CD4-positive, alpha-beta T cell (primary cell): Measurements from ENCODE around the gene NIBAN1. TPM values are rescaled to one million over a fixed set of nuclear protein-coding genes. Genes with fewer than 3 reads are reported as not detected.
"Not testable (repeated sequence)": the region's sequence is repeated elsewhere in the genome, so short reads cannot be mapped to it uniquely, and the experiment has no call there.

Experiments used
- ATAC-seq: fragments of 200-7000 bp; cut with Tn5 transposase; one replicate; pipeline ENCODE4 v1.10.0; 2022; ENCODE audit warnings: mild to moderate bottlenecking; ENCODE audit not compliant: poor library complexity
- CTCF ChIA-PET: fragments of 350-600 bp; sonication (Branson Sonifier 250); formaldehyde crosslinking; loops from one replicate; lab custom pipeline; 2021; ENCODE audit warnings: antibody characterized with exemption, inconsistent platforms; lab: Charles Lee
- POLR2A ChIA-PET: fragments of 350-600 bp; sonication (Branson Sonifier 250); formaldehyde crosslinking; loops from one replicate; lab custom pipeline; 2021; ENCODE audit warnings: antibody characterized with exemption, inconsistent platforms; lab: Charles Lee
- DNase-seq, 14 experiments: peaks; one replicate each; pipeline ENCODE4 v3.0.0-alpha.2; 2013 to 2020; ENCODE audit warnings: mixed read lengths in 2 of 14
- H3K27ac ChIP-seq, 2 donors: one replicate each; pipeline versions ENCODE4 v1.5.1 to v1.7.0; 2013; ENCODE audit warnings: low read length in 2 of 2, low read depth in 1 of 2, mild to moderate bottlenecking in 1 of 2
- H3K27me3 ChIP-seq, 2 experiments: 1 replicate in 1 of 2; 2 replicates in 1 of 2; pipeline versions ENCODE4 v1.6.1 to v1.7.0; 2013; ENCODE audit warnings: low read length in 2 of 2, control low read depth in 1 of 2, mild to moderate bottlenecking in 1 of 2, moderate library complexity in 1 of 2; ENCODE audit not compliant: insufficient read depth in 2 of 2, control insufficient read depth in 1 of 2
- H3K36me3 ChIP-seq: one replicate; pipeline ENCODE4 v1.6.1; 2013; ENCODE audit warnings: low read length, control low read depth; ENCODE audit not compliant: insufficient read depth
- H3K4me1 ChIP-seq: one replicate; pipeline ENCODE4 v1.6.1; 2013; ENCODE audit warnings: low read length, control low read depth; ENCODE audit not compliant: insufficient read depth
- H3K4me3 ChIP-seq: one replicate; pipeline ENCODE4 v1.5.1; 2013; ENCODE audit warnings: mild to moderate bottlenecking, low read length, moderate library complexity
- H3K9me3 ChIP-seq, 2 experiments: 1 replicate in 1 of 2; 2 replicates in 1 of 2; pipeline versions ENCODE4 v1.6.1 to v1.7.0; 2013; ENCODE audit warnings: low read length in 2 of 2, mild to moderate bottlenecking in 2 of 2, control low read depth in 1 of 2, moderate library complexity in 1 of 2; ENCODE audit not compliant: control insufficient read depth in 1 of 2, insufficient read depth in 1 of 2
- H3K27ac Mint-ChIP-seq: one replicate; pipeline ENCODE4 v1.8.0; 2020; ENCODE audit warnings: mixed read lengths
- H3K27me3 Mint-ChIP-seq: one replicate; pipeline ENCODE4 v1.8.0; 2021; ENCODE audit warnings: mixed read lengths
- H3K36me3 Mint-ChIP-seq: one replicate; pipeline ENCODE4 v1.8.0; 2021; ENCODE audit warnings: low read depth, mixed read lengths
- H3K4me1 Mint-ChIP-seq: one replicate; pipeline ENCODE4 v1.8.0; 2021; ENCODE audit warnings: low read depth, mixed read lengths
- H3K4me3 Mint-ChIP-seq: one replicate; pipeline ENCODE4 v1.8.0; 2020; ENCODE audit warnings: mild to moderate bottlenecking, mixed read lengths
- H3K9me3 Mint-ChIP-seq: one replicate; pipeline ENCODE4 v1.8.0; 2020; ENCODE audit warnings: mixed read lengths
- CTCF ChIP-seq: fragments of 200-600 bp; IDR thresholded peaks from one replicate; pipeline ENCODE4 v1.8.0; 2022; ENCODE audit warnings: antibody characterized with exemption, mild to moderate bottlenecking
- intact Hi-C, 2 experiments: fragments of 100-400 bp; cut with DNase I in 1 of 2; cut with micrococcal nuclease in 1 of 2; formaldehyde crosslinking; loops; one replicate each; pipeline versions ENCODE4 v1.15.1 to v1.9.0; 2023 to 2025; cut with DNase I, micrococcal nuclease
- total RNA-seq, 174 experiments: library from RNA in 2 of 174; stranded (reverse) in 2 of 174; gene quantifications; one replicate each; pipeline ENCODE4 v1.2.3 and lab custom pipeline; 2021 to 2026

The NIBAN1 gene
- total RNA-seq, 2 experiments from 2014 or later, result 18.5 to 20.4 TPM

GRCh38 chr1:184958554-184959353 is 15.6 kb downstream of the NIBAN1 start:
- H3K9me3 Mint-ChIP-seq, result no peaks in the 10 kb centered on the region

GRCh38 chr1:184957901-184958300 is 16.4 kb downstream of the NIBAN1 start:
- POLR2A ChIA-PET, H3K4me1 Mint-ChIP-seq, H3K9me3 Mint-ChIP-seq, DNase-seq, H3K4me3 Mint-ChIP-seq, H3K4me1 ChIP-seq, H3K36me3 ChIP-seq, H3K27me3 ChIP-seq, intact Hi-C loops, ATAC-seq, H3K36me3 Mint-ChIP-seq, H3K4me3 ChIP-seq, H3K27ac ChIP-seq, H3K9me3 ChIP-seq, H3K27me3 Mint-ChIP-seq, H3K27ac Mint-ChIP-seq: not testable (repeated sequence)
- CTCF ChIA-PET, result interaction anchor here (1.1 kb wide), 1 partner anchor 153 kb away, joined by 3 read pairs; no protein-coding TSS in a partner anchor

More at GRCh38 chr1:184958554-184959353, 15.6 kb downstream of the NIBAN1 start:
- ChIA-PET POLR2A (no interaction called here), CTCF (no interaction called here)
- Histone ChIP-seq H3K27me3 (no peaks in the 10 kb centered on the region), H3K9me3 (no peaks in the 10 kb centered on the region), H3K4me1 (peaks cover 5% of the 10 kb centered on the region), H3K27ac (no peak overlapping the region), H3K4me3 (no peak overlapping the region), H3K36me3 (no peaks in the 10 kb centered on the region)
- H3K4me1 Mint-ChIP-seq, result no peaks in the 10 kb centered on the region
- DNase-seq (no peak), ATAC-seq (no peak)
- H3K4me3 Mint-ChIP-seq, result no peak overlapping the region
- H3K27me3 Mint-ChIP-seq, result no peaks in the 10 kb centered on the region
- TF ChIP-seq CTCF, result no peak
- no peak overlapping the region for H3K27ac Mint-ChIP-seq
- no peaks in the 10 kb centered on the region for H3K36me3 Mint-ChIP-seq
- intact Hi-C loops, result no loop called here

- ATAC-seq (no peak), DNase-seq (no peak)
- Mint-ChIP-seq H3K36me3 (no peaks in the 10 kb centered on the region), H3K4me3 (no peak overlapping the region), H3K27ac (no peak overlapping the region), H3K27me3 (no peaks in the 10 kb centered on the region), H3K4me1 (no peaks in the 10 kb centered on the region), H3K9me3 (no peaks in the 10 kb centered on the region)
- TF ChIP-seq CTCF, result no peak
- no peaks in the 10 kb centered on the region for H3K27me3 ChIP-seq
- ChIA-PET CTCF (interaction anchor here (0.9 to 1.1 kb wide), 2 partner anchors 10 to 152 kb away, joined by 3 read pairs; no protein-coding TSS in a partner anchor), POLR2A (no interaction called here)
- H3K36me3 ChIP-seq, result no peaks in the 10 kb centered on the region
- H3K4me3 ChIP-seq, result no peak overlapping the region
- H3K9me3 ChIP-seq, result no peaks in the 10 kb centered on the region
- peaks cover 5% of the 10 kb centered on the region for H3K4me1 ChIP-seq
- intact Hi-C loops, result no loop called here
- no peak overlapping the region for H3K27ac ChIP-seq
These were observed 17.2 kb downstream of the NIBAN1 start for GRCh38 chr1:184956999-184957700.
